Cortex of kidney (tissue), 1 donor: ENCODE data around the gene GOT1.

Experiments
- DNase-seq: peaks from one replicate; lab custom pipeline; 2025; lab: John Stamatoyannopoulos, UW

GOT1 gene

GRCh38 chr10:99433378-99434020 is 3.1 kb upstream of the GOT1 start:
- no peak for DNase-seq

GRCh38 chr10:99432881-99433280 is 2.5 kb upstream of the GOT1 start:
- DNase-seq, result no peak

GRCh38 chr10:99432047-99432446 is 1.6 kb upstream of the GOT1 start:
- no peak for DNase-seq

- DNase-seq, result no peak
These were observed 851 bp upstream of the GOT1 start for GRCh38 chr10:99431190-99431760.

GRCh38 chr10:99430116-99430450 is 341 bp downstream of the GOT1 start:
- DNase-seq, result no peak

GRCh38 chr10:99429517-99430095 is 818 bp downstream of the GOT1 start:
- DNase-seq, result no peak

- DNase-seq, result no peak
These were observed 2.7 kb downstream of the GOT1 start for GRCh38 chr10:99427566-99428190.

GRCh38 chr10:99426689-99427088 is 3.7 kb downstream of the GOT1 start:
- no peak for DNase-seq

GRCh38 chr10:99425204-99425603 is 5.2 kb downstream of the GOT1 start:
- DNase-seq, result no peak

GRCh38 chr10:99424656-99425055 is 5.8 kb downstream of the GOT1 start:
- DNase-seq, result no peak

GRCh38 chr10:99422529-99423096 is 7.8 kb downstream of the GOT1 start:
- DNase-seq, result no peak

- DNase-seq, result no peak
These were observed 9.1 kb downstream of the GOT1 start for GRCh38 chr10:99421233-99421739.

- DNase-seq, result no peak
These were observed 10.7 kb downstream of the GOT1 start for GRCh38 chr10:99419688-99420087.

GRCh38 chr10:99418910-99419624 is 11.4 kb downstream of the GOT1 start:
- no peak for DNase-seq

GRCh38 chr10:99412099-99412498 is 18.3 kb downstream of the GOT1 start:
- no peak for DNase-seq

- DNase-seq, result no peak
These were observed 18.9 kb downstream of the GOT1 start for GRCh38 chr10:99411546-99411945.

- DNase-seq, result no peak
These were observed 19.5 kb downstream of the GOT1 start for GRCh38 chr10:99410876-99411275.

- no peak for DNase-seq
These were observed 20.3 kb downstream of the GOT1 start for GRCh38 chr10:99410146-99410545.

GRCh38 chr10:99406149-99406548 is 24.3 kb downstream of the GOT1 start:
- no peak for DNase-seq

GRCh38 chr10:99403674-99404073 is 26.8 kb downstream of the GOT1 start:
- DNase-seq, result no peak

GRCh38 chr10:99399664-99400063 is 30.8 kb downstream of the GOT1 start:
- DNase-seq, result no peak

- DNase-seq, result no peak
These were observed 34.0 kb downstream of the GOT1 start for GRCh38 chr10:99396471-99396870.
